HG02973 (cell line): Measurements from ENCODE around the gene CEP128.

Source experiments
- ATAC-seq: cut with Tn5 transposase; IDR thresholded peaks from one replicate; pipeline ENCODE4 v1.9.1; 2021; ENCODE audit warnings: moderate library complexity; ENCODE audit not compliant: unreplicated experiment

Gene CEP128

GRCh38 chr14:80692903-80693302, 248.6 kb downstream of the CEP128 start:
- ATAC-seq: no peak

- no peak for ATAC-seq
Observed at GRCh38 chr14:80681651-80682050, 259.9 kb downstream of the CEP128 start.

GRCh38 chr14:80679273-80679672, 262.3 kb downstream of the CEP128 start:
- ATAC-seq: no peak

GRCh38 chr14:80678436-80678835, 263.1 kb downstream of the CEP128 start:
- no peak for ATAC-seq

GRCh38 chr14:80669426-80669825, 272.1 kb downstream of the CEP128 start:
- no peak for ATAC-seq

- no peak for ATAC-seq
Observed at GRCh38 chr14:80664576-80664975, 277.0 kb downstream of the CEP128 start.

GRCh38 chr14:80663541-80663940, 278.0 kb downstream of the CEP128 start:
- no peak for ATAC-seq

GRCh38 chr14:80659783-80660182, 281.8 kb downstream of the CEP128 start:
- no peak for ATAC-seq

- ATAC-seq: no peak
Observed at GRCh38 chr14:80658733-80659132, 282.8 kb downstream of the CEP128 start.

GRCh38 chr14:80658155-80658554, 283.4 kb downstream of the CEP128 start:
- no peak for ATAC-seq

GRCh38 chr14:80653956-80654355, 287.6 kb downstream of the CEP128 start:
- no peak for ATAC-seq

GRCh38 chr14:80645667-80646413, 295.7 kb downstream of the CEP128 start:
- ATAC-seq: no peak

GRCh38 chr14:80644826-80645225, 296.7 kb downstream of the CEP128 start:
- no peak for ATAC-seq

GRCh38 chr14:80638620-80639515, 302.7 kb downstream of the CEP128 start:
- ATAC-seq: no peak

- ATAC-seq: no peak
Observed at GRCh38 chr14:80637756-80638619, 303.6 kb downstream of the CEP128 start.

- ATAC-seq: no peak
Observed at GRCh38 chr14:80636071-80636470, 305.5 kb downstream of the CEP128 start.

- ATAC-seq: no peak
Observed at GRCh38 chr14:80634106-80634758, 307.3 kb downstream of the CEP128 start.

GRCh38 chr14:80629606-80630005, 311.9 kb downstream of the CEP128 start:
- no peak for ATAC-seq

- no peak for ATAC-seq
Observed at GRCh38 chr14:80628547-80628946, 313.0 kb downstream of the CEP128 start.

- ATAC-seq: no peak
Observed at GRCh38 chr14:80627745-80628144, 313.8 kb downstream of the CEP128 start.

GRCh38 chr14:80624581-80624980, 317.0 kb downstream of the CEP128 start:
- no peak for ATAC-seq
